WTC11 (cell line): ENCODE data around the gene ZBTB20.

Source experiments
- FOXJ3 ChIP-seq: sonication (generic); formaldehyde crosslinking; IDR thresholded peaks from 2 replicates; pipeline ENCODE4 v1.9.0; 2021; ENCODE audit warnings: missing genetic modification reagents, mild to moderate bottlenecking, borderline replicate concordance
- GABPB1 ChIP-seq: sonication (generic); formaldehyde crosslinking; IDR thresholded peaks from 2 replicates; pipeline ENCODE4 v1.8.1; 2023; ENCODE audit warnings: mild to moderate bottlenecking, missing genetic modification reagents
- IRF2 ChIP-seq: sonication (generic); formaldehyde crosslinking; IDR thresholded peaks from 2 replicates; pipeline ENCODE4 v1.8.0; 2022; ENCODE audit warnings: low read depth, missing genetic modification reagents, borderline replicate concordance
- MXD4 ChIP-seq: fragments of 250-450 bp; sonication (Bioruptor Pico); IDR thresholded peaks from 2 replicates; pipeline ENCODE4 v1.8.0; 2021; ENCODE audit warnings: mild to moderate bottlenecking, moderate library complexity, borderline replicate concordance
- NFE2L1 ChIP-seq: sonication (generic); formaldehyde crosslinking; IDR thresholded peaks from 2 replicates; pipeline ENCODE4 v1.8.1; 2023; ENCODE audit warnings: missing genetic modification reagents
- ZNF423 ChIP-seq: fragments of 250-450 bp; sonication (Bioruptor Pico); IDR thresholded peaks from 2 replicates; pipeline ENCODE4 v2.1.2; 2022; ENCODE audit warnings: mild to moderate bottlenecking, moderate library complexity
- TF ChIP-seq, protein P1 (sequence below): fragments of 200-600 bp; IDR thresholded peaks from 2 replicates; pipeline ENCODE4 v1.8.0; 2022; ENCODE audit warnings: antibody characterized with exemption
- TF ChIP-seq, protein P2 (sequence below): sonication (generic); formaldehyde crosslinking; IDR thresholded peaks from 2 replicates; pipeline ENCODE4 v1.8.0; 2022; ENCODE audit warnings: mild to moderate bottlenecking, missing genetic modification reagents
- TF ChIP-seq, protein P3 (sequence below): sonication (generic); formaldehyde crosslinking; conservative IDR thresholded peaks from 2 replicates; pipeline ENCODE4 v1.8.1; 2022; ENCODE audit warnings: mild to moderate bottlenecking, missing genetic modification reagents

DNA sequence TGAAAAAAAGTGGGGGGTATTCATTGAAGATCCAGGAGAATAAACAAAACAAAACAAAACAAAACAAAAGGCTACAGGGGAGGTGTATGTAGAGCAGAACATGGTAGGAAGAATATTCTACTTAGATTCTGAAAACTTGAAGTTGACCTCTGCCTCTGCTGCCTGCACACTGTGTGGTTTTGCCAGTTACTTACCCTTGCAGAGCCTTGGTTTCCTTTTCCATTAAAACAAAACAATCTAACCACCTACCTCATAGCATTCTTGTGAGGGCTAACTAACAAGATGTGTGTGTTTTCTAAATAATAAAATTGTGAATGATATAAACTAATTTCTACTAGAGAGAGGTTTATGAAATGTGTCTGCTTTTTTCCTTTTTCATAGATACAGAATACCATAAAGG is 430.2 kb downstream of the ZBTB20 start:
- TF ChIP-seq, protein P1, sequence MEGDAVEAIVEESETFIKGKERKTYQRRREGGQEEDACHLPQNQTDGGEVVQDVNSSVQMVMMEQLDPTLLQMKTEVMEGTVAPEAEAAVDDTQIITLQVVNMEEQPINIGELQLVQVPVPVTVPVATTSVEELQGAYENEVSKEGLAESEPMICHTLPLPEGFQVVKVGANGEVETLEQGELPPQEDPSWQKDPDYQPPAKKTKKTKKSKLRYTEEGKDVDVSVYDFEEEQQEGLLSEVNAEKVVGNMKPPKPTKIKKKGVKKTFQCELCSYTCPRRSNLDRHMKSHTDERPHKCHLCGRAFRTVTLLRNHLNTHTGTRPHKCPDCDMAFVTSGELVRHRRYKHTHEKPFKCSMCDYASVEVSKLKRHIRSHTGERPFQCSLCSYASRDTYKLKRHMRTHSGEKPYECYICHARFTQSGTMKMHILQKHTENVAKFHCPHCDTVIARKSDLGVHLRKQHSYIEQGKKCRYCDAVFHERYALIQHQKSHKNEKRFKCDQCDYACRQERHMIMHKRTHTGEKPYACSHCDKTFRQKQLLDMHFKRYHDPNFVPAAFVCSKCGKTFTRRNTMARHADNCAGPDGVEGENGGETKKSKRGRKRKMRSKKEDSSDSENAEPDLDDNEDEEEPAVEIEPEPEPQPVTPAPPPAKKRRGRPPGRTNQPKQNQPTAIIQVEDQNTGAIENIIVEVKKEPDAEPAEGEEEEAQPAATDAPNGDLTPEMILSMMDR, result no peak
- TF ChIP-seq NFE2L1 (no peak), FOXJ3 (CRISPR knock-in tag) (no peak), ZNF423 (CRISPR knock-in tag) (no peak), GABPB1 (no peak), MXD4 (no peak), IRF2 (CRISPR knock-in tag) (no peak)
- TF ChIP-seq, protein P2, sequence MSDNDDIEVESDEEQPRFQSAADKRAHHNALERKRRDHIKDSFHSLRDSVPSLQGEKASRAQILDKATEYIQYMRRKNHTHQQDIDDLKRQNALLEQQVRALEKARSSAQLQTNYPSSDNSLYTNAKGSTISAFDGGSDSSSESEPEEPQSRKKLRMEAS, result no peak
- TF ChIP-seq, protein P3, sequence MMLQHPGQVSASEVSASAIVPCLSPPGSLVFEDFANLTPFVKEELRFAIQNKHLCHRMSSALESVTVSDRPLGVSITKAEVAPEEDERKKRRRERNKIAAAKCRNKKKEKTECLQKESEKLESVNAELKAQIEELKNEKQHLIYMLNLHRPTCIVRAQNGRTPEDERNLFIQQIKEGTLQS (CRISPR knock-in tag), result no peak
